Retina (tissue), 1 donor: ENCODE results near the gene ERO1A.

Experiments used
- DNase-seq: peaks from one replicate; pipeline ENCODE4 v3.0.0-alpha.2; 2016

ERO1A gene

DNA sequence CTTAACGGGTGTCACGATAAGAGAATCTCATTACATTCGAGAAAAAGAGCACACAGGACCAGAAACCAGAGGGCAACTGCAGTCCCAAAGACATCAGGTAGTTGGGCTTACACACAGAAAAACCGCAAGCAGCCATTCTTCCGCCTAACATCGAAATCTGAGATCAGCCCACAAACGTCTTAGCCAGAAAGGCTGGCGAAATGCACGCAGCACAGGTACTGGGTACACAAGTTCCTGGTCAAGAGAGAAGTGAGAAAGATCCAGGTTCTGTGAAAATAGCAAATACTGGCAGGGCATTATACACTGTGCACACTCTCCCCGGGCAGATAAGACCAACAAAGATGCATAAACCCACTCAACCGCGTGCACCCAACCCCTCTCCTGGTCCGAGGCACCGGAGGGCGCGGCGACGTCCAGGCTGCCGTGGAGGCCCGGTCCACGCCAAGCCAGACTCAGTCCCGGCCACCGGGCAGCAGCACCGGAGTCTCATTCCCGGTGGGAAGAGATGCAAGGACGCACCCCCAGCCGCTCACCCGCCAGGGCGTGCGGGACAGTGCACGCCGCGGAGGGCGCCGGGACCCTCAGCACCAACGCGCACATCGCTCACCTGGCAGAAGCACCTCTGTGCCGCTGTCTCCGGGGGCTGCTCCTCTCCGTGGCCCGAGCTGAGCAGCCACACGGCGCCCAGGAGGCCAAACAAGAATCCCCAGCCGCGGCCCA, 437 bp downstream of the ERO1A start:
- peak; percentile 89 for DNase-seq

GRCh38 chr14:52693532-52693931, 1.8 kb downstream of the ERO1A start:
- DNase-seq: no peak

DNA sequence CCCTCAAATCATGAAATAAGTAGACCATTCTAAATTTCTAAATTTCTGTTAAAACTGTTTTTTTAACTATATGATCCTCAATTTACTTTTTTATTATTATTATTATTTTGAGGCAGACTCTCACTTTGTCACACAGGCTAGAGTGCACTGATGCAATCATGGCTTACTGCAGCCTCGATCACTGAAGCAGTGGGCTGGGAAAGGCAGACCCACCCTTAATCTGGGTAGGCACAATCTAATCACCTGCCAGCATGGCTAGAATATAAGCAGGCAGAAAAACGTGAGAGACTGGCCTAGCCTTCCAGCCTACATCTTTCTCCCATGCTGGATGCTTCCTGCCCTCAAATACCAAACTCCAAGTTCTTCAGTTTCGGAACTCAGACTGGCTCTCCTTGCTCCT, 2.3 kb downstream of the ERO1A start:
- no peak for DNase-seq

- no peak for DNase-seq
Measured at GRCh38 chr14:52692248-52692962, 3.0 kb downstream of the ERO1A start.

- no peak for DNase-seq
Measured at GRCh38 chr14:52690983-52691760, 4.2 kb downstream of the ERO1A start.

GRCh38 chr14:52686176-52686575, 9.2 kb downstream of the ERO1A start:
- DNase-seq: no peak

GRCh38 chr14:52683985-52684520, 11.3 kb downstream of the ERO1A start:
- no peak for DNase-seq

- no peak for DNase-seq
Measured at GRCh38 chr14:52678591-52678990, 16.8 kb downstream of the ERO1A start.

DNA sequence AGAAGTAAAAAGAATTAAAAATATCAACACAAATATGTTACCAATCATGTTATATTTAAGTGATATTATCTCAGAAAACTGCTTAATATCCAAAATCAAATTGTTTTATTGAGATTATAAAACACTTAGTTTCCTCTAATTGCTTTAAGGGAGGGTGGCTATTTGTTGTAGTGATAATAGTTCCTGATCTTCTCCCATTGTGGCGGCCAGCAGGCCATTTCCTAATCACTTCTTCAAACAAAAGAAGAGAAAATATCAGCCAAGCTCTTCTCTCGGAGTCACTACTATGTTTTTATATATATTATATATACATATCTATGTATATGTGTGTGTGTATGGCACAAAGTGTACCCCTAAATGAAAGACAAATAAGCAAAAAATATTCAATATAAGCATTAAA, 31.5 kb downstream of the ERO1A start:
- no peak for DNase-seq

DNA sequence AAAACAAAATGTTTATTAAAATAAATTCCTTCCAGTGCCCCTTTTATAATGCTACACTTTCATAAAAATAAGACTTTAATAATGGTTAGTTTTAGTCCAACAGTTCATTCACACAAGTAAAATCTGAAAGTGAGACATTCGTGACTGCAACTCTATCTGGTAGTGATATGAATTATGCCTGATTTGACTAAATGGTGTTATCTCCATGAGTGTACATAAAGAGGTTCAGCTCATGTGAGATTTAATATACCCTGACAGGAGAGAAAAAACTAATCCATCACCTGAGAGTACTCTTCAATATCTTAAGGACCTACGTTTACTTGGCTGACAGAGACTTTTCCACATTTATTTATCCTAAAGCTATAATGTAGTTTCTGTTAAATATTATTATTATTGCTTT, 34.0 kb downstream of the ERO1A start:
- DNase-seq: no peak

- no peak for DNase-seq
Measured at GRCh38 chr14:52660832-52661231, 34.5 kb downstream of the ERO1A start.

GRCh38 chr14:52660325-52660724, 35.0 kb downstream of the ERO1A start:
- no peak for DNase-seq

DNA sequence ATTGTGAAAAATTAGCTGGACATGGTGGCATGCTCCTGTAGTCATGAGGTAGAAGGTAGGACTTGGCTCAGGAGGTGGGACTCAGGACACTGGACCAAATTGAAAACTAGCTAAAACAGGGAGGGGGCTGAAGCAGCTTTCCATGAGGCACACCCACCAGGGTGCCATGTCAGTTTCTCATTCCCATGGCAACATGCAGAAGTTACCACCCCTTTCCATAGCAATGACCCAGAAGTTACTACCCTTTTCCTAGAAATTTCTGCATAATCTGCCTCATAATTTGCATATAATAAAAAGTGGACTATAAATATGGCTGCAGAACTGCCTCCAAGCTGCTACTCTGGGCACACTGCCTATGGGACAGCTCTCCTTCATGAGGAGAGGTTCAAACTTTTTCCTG, 38.5 kb downstream of the ERO1A start:
- no peak for DNase-seq

DNA sequence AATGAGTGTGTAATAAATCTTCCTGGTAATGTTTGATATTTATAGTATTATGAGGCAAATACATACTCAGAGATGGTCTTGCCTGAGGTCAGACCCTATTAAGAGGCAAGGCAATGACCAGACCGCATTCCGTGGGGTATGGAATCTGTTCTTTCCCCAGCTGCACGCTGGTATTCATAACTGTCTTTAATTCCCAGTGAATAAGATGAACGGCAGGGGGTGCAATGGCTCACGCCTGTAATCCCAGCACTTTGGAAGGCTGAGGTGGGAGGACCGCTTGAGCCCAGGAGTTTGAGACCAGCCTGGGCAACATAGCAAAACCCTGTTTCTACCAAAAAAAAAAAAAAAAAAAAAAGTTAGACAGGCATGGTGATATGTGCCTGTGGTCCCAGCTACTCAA, 44.6 kb downstream of the ERO1A start:
- DNase-seq: no peak

- no peak for DNase-seq
Measured at GRCh38 chr14:52649511-52649910, 45.8 kb downstream of the ERO1A start.

- DNase-seq: no peak
Measured at GRCh38 chr14:52641745-52642144, 53.6 kb downstream of the ERO1A start.

- DNase-seq: no peak
Measured at GRCh38 chr14:52640137-52640536, 55.2 kb downstream of the ERO1A start.

DNA sequence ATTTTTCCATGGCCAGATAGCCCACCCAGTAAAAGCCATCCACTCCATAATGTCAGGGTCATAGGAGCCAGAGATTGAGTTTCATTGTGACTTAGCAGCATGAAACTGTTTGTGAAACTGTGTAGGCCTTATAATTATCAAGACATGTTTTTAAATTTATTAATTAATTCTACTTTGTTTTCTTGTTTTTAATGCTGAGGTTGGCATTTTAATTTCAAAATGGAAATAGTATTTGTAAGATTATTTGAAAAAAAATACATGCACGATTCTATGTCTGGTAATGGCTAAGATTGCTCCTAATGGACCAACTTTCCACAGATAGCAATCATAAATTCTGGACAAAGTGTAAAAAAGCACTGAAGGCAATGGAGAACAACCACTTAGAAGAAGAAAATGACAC, 75.7 kb downstream of the ERO1A start:
- DNase-seq: no peak

GRCh38 chr14:52618602-52619001, 76.8 kb downstream of the ERO1A start:
- DNase-seq: no peak

GRCh38 chr14:52610187-52610586, 85.2 kb downstream of the ERO1A start:
- no peak for DNase-seq

- DNase-seq: no peak
Measured at GRCh38 chr14:52609445-52610044, 85.8 kb downstream of the ERO1A start.

DNA sequence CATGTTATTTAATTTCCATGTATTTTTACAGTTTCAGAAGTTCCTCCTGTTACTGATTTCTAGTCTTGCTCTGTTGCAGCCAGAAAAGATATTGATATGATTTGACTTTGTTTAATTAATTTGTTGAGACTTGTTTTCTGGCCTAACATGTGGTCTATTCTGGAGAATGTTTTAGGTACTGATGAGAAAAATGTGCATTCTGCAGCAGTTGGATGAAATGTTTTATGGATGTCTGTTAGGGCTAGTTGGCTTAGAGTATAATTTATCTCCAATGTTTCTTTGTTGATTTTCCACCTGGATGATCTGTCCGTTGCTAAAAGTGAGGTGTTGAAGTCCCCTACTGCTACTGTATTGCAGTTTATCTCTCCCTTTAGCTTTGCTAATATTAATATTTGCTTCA, 88.3 kb downstream of the ERO1A start:
- DNase-seq: no peak

DNA sequence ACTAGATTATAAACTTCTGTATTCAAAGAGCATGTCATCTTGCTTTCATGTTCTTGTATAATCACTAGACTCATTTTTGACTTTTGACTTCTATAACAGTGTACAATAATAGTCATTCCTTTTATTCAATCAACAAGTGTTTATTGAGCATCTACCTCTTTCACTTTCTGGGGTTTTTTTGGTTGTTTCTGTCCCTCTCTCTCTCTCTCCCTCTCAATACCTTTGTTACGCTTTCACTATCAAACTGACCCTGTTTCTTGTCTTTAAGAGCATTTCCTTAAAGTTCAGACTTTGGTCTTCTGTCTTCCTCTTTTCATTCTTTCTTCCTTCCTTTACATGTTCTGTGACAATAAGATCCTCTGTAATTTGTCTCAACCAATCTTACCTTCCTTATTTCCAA, 93.2 kb downstream of the ERO1A start:
- no peak for DNase-seq
